Stimulated activated CD4-positive, alpha-beta T cell treated with anti-CD3 and anti-CD28 coated beads, Interleukin-12 subunit alpha, Interleukin-12 subunit beta, amount 100 ng/mL, for 4 hours (primary cell): ENCODE measurements around the gene BNC1.

Experiments
- DNase-seq: peaks from one replicate; pipeline ENCODE4 v3.0.0-alpha.2; 2020

BNC1 gene, protein sequence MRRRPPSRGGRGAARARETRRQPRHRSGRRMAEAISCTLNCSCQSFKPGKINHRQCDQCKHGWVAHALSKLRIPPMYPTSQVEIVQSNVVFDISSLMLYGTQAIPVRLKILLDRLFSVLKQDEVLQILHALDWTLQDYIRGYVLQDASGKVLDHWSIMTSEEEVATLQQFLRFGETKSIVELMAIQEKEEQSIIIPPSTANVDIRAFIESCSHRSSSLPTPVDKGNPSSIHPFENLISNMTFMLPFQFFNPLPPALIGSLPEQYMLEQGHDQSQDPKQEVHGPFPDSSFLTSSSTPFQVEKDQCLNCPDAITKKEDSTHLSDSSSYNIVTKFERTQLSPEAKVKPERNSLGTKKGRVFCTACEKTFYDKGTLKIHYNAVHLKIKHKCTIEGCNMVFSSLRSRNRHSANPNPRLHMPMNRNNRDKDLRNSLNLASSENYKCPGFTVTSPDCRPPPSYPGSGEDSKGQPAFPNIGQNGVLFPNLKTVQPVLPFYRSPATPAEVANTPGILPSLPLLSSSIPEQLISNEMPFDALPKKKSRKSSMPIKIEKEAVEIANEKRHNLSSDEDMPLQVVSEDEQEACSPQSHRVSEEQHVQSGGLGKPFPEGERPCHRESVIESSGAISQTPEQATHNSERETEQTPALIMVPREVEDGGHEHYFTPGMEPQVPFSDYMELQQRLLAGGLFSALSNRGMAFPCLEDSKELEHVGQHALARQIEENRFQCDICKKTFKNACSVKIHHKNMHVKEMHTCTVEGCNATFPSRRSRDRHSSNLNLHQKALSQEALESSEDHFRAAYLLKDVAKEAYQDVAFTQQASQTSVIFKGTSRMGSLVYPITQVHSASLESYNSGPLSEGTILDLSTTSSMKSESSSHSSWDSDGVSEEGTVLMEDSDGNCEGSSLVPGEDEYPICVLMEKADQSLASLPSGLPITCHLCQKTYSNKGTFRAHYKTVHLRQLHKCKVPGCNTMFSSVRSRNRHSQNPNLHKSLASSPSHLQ

GRCh38 chr15:83284559-83285283 is at the start of gene BNC1:
Gene BNC1 (minus strand): TSS chr15:83284664. CDS start chr15:83284628, 36 bp downstream.
- no peak for DNase-seq

DNA sequence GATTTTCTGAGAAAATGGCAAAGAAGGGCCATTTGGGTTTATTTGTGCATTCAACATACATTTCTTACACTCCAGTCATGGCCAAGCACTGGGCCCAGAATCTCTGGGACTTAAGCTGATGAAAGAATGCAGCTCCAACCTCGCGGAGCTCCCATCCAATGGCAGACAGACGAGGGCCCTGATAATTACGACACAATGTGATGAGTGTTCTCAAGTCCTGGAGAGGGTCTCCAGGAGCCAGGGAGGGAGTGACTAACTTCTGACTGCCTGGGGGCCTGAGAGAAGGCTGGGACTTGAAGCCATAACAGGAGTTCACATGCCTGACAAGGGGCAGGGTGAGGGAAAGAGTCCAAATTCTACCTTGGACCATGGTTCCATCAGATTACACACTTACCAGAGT is 42.6 kb upstream of the BNC1 start:
- no peak for DNase-seq

- DNase-seq = no peak
These were observed 40.3 kb upstream of the BNC1 start for GRCh38 chr15:83324799-83325198.

DNA sequence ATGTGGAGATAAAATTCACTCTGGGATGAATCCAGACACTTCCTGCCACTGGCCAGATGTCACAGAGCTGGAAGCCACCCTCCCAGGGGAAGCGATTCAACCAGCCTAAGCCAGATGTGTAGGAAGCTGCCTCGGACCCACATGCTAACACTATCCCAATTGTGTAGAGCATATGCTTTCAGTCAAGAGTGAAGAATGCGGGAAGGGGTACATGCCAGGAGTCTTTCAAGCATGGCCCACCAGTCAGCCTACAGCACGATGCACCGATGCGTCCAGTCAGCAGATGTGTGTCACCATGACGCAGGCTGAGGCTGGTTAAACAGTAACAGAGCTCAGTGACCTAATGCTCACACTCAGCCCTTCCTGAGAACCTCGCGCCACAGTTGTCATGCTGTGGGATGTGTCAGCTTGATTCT is 38.8 kb upstream of the BNC1 start:
- no peak for DNase-seq

- DNase-seq = no peak
These were observed 38.2 kb upstream of the BNC1 start for GRCh38 chr15:83322691-83323090.

DNA sequence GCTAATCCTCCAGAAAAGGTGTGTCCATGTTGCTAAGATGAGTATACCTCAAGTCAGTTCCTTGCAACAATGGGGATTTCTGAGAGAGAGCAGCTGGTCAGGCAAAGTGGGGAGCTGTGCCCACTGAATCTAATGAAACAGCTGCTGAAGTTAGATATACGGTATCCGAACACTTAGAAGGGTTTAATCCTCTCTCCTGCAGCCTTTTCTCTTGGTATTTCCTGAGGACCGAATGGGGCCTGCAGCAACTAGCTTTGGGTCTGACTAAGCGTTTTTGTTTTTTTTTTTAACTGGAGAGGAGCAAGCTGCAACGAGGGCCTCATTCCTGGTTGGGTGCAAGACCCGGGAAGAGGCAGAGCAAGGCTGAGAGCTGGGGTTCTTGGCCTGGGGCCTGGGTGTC is 37.6 kb upstream of the BNC1 start:
- no peak for DNase-seq

- no peak for DNase-seq
These were observed 36.4 kb upstream of the BNC1 start for GRCh38 chr15:83320844-83321243.

DNA sequence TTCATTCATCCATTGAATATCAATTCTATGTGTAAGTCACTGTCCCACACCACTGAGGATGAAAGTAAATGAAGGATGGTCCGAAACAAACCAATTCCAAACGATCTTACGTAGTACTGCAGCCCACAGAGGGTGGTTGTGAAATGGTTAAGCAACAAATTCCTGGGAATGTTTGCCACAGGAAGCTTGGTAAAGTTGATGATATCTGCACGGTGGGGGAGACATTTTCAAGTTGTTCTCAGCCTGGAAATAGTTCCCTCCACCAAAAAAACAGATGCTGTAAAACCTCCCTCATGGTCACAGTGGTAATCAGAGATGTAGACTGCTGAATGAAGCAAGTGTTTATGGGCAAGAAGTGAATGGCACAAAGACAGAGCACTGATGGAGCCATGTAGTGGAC is 35.9 kb upstream of the BNC1 start:
- no peak for DNase-seq

DNA sequence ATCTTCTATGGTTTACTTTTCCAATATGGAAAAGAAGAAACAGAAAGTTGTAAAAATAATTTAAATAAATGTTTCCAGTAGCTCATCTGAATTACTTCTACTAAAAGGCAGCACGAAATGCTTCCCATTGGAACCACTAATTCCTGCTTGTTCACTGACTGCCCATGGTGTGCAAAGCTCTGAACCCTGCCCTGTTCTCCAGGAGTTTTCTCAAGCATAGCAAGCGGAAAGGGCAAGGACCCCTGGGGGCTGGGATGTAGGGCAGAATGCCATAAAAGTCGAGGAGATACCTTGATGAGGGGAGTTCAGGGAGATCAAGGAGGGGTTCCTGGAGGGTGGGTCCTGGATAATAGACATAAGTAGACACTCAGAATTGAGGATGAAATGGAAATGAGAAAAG is 35.3 kb upstream of the BNC1 start:
- no peak for DNase-seq

DNA sequence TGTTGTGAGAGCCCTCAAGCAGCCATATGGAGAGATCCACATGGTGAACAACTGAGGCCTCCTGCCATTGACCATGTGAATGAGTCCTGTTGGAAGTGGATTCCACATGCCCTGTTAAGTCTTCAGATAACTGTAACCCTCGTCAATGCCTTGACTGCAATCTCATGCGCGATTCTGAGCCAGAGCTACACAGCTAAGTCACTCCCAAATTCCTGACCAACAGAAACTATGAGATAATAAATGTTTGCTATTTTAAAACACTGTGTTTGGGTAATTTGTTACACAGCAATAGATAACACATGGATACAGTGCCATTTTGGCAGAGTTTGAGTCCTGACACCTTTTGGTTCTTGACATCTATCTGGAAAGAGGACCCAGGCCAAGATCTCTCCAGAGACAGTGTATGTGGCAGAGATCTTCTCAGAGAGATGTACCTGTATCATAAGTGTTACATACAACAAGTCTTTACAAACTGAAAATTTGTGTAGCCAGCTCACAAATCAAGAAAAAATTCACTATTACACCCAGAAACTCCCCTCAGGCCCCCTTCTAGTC is 34.5 kb upstream of the BNC1 start:
- DNase-seq = no peak

DNA sequence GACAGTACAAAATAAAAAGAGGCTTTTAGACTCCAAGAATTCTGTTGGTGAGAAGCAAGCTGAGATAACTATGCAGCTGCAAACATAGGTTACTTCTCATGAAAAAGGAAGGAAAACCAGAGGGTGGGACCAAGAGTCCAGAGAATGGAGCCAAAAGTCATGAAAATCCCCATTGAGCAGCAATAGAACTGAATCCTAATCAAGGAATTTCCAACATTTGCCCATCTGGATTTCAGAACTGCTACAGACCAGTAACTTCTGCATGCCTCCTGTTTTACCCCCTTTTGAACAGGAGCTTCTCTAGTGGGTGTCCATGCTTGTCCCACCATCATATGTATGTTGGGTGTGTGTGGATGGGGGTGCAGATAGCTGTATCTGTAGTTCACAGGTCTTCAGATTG is 33.6 kb upstream of the BNC1 start:
- DNase-seq = no peak

GRCh38 chr15:83312071-83312470 is 27.6 kb upstream of the BNC1 start:
- no peak for DNase-seq

- DNase-seq = no peak
These were observed 26.3 kb upstream of the BNC1 start for GRCh38 chr15:83310521-83311456.

GRCh38 chr15:83308671-83309070 is 24.2 kb upstream of the BNC1 start:
- no peak for DNase-seq

GRCh38 chr15:83306561-83306960 is 22.1 kb upstream of the BNC1 start:
- DNase-seq = no peak

DNA sequence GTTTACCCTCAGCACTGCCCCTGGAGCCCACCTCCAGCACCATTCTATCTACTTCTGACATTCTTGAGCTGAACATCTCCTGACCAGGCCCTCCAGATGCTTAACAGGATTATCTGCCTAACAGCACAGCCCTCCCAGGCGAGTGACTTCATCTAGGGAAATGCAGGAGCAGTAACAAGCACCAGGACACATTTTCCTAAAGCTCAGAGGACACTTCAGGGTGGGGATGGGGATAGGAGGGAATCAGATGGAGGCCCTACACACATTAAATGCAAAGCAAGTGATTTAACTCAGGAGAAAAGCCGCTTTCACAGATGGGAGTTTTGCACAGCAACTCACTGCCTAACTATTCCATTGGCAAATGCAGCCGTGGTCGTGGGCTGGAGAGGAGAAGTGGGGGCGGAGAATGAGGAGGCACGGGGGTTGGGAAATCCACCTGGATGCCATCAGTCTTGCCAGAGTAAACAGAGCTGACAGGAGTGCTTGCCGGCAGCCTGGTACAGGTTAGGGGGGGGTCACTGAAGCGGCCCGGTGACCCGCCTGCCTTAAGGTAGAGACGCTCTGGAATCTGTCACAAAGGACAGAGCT is 21.3 kb upstream of the BNC1 start:
- DNase-seq = no peak

DNA sequence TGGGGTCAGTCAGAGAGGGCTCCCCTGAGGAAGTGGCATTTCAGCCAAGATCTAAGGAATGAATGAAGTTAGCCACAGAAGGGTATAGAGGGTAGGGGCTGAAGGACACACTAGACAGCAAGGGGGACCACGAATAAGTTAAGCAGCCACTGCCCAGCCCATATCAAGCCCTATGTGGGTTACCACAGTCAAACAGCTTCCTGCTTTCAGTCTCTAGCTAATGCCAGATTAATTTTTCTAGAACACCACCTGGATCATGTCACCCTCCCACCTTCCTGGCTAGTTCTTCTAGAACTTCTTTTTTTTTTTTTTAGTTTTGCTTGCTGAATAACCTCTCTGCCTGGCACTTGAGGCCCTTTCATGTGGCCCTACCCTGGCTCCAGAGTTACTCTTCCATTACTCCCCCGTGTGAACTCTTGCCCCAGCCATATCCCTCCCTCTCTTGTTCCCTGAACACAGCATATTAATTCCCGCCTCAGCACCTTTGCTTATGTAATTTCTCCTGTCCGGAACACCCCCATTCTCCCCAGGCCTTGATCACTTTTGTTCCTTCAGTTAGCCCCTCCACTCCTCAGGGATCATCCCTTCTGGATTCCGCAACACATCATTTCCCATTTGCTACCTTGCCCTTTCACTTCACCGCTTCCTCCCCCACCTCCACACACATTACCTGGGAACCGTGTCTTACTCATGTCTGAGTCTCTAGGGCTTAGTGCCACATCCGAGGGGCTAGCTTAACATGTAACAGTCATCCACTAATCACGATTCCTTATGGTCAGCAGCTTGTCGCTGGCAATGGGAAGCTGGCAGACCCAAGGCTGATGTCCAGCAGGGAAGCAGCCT is 20.6 kb upstream of the BNC1 start:
- no peak for DNase-seq

DNA sequence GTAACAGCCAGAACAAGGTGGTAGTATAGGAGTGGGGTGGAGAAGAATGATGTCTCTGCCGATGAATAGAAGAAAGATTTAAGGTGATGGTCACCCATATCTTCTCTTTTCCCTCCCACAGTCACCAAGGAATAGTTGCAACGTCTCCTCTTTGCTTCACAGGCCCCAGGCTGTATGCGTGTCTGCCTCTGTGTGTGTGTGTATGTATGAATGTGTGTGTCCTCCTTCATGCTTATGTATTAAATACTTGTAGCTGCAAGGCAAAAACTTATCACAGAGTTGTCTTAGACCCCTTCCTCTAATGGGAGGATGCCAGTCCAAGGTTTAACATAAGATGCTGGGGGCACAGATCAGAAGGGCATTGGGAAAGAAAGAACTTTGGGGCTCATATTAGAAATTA is 19.1 kb upstream of the BNC1 start:
- DNase-seq = no peak

DNA sequence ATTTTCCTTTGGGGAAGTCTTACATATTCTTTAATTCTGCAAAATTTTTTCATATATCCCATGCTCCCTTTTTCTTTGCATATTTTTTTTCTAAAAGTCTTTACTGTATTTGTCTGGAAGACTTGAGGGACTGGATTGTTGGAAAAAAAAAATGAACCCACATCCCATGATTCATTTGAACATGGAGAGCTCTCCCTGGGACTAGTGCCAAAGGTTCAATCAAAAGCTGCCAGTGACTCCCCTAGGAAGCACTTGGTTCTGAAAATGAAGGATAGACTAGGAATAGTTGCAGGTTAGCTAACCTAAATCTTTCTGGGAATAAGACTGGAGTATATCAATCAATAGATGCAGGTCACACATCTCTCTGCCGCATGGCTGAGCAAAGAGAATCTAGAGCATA is 16.4 kb upstream of the BNC1 start:
- DNase-seq = no peak

DNA sequence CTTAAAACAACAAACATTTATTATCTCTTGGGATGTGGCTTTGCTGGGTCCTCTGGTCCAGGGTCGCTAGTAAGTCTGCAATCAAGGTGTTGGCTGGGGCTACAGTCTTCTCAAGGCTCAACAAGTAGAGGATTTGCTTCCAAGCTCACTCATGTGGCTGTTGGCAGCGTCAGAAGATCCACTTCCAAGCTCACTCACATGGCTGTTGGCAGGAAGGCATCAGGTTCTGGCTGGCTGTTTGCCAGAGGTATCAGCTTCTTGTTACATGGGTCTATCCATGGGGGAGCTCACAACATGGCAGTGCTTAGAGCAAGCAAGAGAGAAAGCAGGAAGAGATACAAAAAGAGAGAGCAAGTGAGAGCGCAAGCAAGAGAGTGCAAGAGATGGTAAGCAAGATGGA is 15.0 kb upstream of the BNC1 start:
- DNase-seq = no peak
